Middle frontal gyrus (tissue), 1 donor: Measurements from ENCODE around the gene OR2M7.
"Not testable (repeated sequence)": the region's sequence is repeated elsewhere in the genome, so short reads cannot be mapped to it uniquely, and the experiment has no call there.

ENCODE experiments used
- DNase-seq: peaks from one replicate; pipeline ENCODE4 v3.0.0-alpha.2; 2015; ENCODE audit warnings: low spot score; ENCODE audit errors: extremely low spot score

Gene OR2M7

GRCh38 chr1:248324468-248324867, at the start of gene OR2M7:
OR2M7 (minus strand) TSS chr1:248324568; CDS start chr1:248324568, 0 bp downstream.
- no peak for DNase-seq

GRCh38 chr1:248373761-248374160, 49.4 kb upstream of the OR2M7 start:
- DNase-seq = no peak

DNA sequence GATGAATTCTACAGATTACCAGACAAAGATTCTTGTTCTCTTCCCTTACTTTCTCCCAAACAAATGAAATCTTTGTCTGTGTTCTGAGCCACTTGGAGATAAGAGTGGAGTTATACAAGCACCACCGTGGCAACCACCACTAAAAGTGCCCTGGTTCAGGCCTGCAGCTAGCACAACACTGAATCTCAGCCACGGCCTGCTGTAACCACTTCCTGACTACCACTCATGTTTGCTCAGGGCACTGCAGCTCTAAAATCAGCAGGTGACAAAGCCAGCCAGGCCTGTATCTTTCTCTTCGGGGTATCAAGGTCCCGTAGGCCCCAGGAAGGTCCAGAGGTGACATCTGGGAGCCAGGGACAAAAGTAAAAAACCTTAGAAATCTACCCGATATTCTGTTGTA, 48.0 kb upstream of the OR2M7 start:
- DNase-seq = no peak

DNA sequence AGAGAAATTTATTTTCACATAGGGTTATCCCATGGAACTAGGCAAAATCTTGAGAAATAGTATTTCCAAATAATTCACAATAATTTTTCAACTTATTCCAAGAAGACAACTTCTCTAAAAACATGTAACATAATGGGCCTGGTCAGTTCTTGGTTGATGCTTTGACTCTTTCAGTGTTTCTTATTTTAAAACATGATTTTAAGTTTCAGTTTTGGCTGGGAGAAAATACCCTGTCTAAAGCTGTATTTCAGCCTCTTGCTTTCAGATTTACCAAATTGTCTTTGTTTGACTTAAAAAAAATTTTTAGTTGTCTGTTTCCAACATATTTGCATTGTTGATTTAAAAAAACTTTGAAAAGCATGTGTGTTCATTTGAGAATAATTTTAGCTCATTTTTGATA, 42.2 kb upstream of the OR2M7 start:
- no peak for DNase-seq

- DNase-seq = no peak
Measured at GRCh38 chr1:248361121-248361715, 36.9 kb upstream of the OR2M7 start, which contains the start of gene OR2T4. OR2T4 (plus strand) TSS chr1:248361665; CDS start chr1:248361665, 0 bp downstream.

DNA sequence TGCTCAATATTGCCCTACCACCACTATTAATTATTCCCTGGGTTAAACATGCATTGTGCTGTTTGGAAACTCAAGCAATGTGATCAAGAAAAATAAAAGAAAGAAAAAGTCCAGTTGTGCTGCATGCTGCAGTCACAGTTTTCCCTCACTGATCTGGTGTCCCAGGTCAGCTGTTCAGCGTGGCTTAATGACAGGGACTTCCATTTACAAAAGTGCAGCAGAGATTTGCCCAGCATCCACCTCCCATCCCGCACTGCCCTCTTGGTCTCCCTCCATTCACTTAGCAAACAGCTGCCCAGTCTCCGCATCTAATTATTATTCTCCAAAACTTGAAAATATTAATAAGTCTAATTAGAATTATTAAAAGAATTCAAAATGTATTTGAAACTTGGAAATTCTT, 35.0 kb upstream of the OR2M7 start:
- no peak for DNase-seq

- DNase-seq = no peak
Measured at GRCh38 chr1:248348475-248348874, 24.1 kb upstream of the OR2M7 start, which contains the start of gene OR14C36. OR14C36 (plus strand) TSS chr1:248348775; CDS start chr1:248348775, 0 bp downstream.

DNA sequence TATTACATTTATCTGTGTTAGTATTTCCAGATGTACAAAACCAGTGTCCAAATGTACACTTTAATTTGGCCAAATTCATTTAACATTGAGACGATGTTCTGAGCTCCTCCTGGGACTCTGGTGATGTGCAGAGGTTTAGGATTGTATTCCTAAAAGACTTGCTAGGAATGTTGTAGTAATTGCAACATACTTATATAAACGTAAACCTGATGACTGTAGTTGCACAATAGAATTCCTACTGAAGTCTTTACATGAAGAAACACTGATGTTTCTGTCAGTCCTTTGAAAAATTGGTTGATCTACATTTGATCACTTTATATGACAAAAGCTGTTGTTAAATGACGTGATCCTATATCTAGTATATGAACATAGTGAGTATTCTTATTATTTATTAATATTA, 19.1 kb upstream of the OR2M7 start:
- no peak for DNase-seq

GRCh38 chr1:248316796-248317195, 7.6 kb downstream of the OR2M7 start:
- no peak for DNase-seq

DNA sequence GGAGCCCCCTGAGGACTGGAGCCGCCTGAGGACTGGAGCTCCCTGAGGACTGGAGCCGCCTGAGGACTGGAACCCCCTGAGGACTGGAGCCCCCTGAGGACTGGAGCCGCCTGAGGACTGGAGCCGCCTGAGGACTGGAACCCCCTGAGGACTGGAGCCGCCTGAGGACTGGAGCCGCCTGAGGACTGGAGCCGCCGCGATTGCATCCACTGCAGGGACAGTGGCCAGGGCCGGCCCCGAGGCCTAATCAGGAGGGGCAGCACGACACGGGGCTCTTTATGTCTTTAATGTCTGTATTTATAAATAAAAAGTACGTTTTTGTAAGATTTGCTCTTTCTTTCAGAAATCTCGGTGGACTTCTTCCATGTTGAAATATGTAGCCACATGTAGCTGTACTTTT, 17.6 kb downstream of the OR2M7 start:
- not testable (repeated sequence) for DNase-seq

DNA sequence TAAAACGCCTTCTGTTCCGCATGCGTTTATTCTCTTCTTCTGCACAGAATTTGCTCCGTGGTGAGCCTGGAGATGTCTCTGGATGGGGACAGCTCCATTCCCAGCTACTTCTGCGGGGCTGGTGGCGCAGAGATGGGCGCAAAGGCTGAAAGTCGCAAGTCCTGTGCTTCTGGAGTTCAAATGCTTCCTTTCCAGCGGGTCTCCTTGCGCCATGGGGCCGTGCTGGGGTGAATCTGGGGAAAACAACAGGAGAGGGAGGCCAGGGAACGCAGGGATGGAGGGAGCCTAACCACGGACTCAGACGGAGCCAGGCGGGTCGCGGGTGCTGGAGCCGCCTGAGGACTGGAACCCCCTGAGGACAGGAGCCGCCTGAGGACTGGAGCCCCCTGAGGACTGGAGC, 18.3 kb downstream of the OR2M7 start:
- no peak for DNase-seq

DNA sequence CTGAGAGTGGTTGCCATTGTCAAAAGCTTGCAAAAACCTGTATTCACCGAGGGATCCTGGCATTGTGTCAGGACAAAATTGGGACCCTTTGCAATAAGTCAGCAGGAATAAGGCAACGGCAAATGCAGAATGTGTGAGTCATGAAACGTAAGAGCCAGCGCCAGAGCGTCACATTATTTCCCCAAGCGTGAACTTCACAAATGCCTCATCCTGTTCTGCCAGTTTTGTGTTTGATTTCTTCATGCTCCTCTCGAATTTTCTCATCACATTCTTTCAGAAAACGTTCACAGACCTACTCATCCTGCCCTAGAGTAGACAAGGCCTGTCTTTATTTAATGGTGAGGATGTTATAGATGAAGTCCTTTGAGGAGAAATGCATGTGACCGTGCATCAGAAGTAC, 18.7 kb downstream of the OR2M7 start:
- DNase-seq = not testable (repeated sequence)

GRCh38 chr1:248303324-248303723, 21.0 kb downstream of the OR2M7 start, which contains the start of gene OR2T12:
OR2T12 (minus strand) TSS chr1:248303424; CDS start chr1:248295578, 7,846 bp downstream.
- DNase-seq = no peak

GRCh38 chr1:248288391-248288790, 36.0 kb downstream of the OR2M7 start:
- DNase-seq = no peak

DNA sequence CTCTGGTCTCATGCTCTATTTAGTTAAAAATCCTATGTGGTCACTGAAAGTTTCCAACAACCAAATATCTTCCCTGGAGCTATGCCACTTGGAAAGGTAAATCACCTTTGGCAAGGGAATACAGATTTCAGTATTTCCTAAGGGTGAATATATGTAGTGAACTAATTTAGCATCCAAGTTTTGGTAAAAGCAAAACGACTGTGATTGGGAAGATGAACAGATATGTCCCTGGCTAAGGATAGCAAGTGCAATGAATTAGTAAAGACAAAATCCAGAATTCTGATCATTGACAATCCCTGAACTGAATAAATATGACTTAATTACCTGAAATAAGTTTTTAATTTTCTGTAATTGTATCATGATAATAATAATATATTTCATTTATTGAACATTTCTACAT, 46.5 kb downstream of the OR2M7 start, which contains the start of gene OR2T33:
Gene OR2T33, minus strand, starts transcription at position 101 of the 400 bp plus-strand sequence. CDS start 4,162 bp downstream, outside the sequence.
- DNase-seq = no peak
